NCI-H2081 treated with DMSO at 0.1 percent for 48 hours (cell line): ENCODE results near the gene SLC38A3.
"Not testable (repeated sequence)": the region's sequence is repeated elsewhere in the genome, so short reads cannot be mapped to it uniquely, and the experiment has no call there.

ENCODE experiments used
- DNase-seq: peaks from one replicate; lab custom pipeline; 2025; lab: John Stamatoyannopoulos, UW

The SLC38A3 gene

GRCh38 chr3:50235716-50236483 lies 30.8 kb downstream of the SLC38A3 start, which contains the start of gene GNAI2:
Gene GNAI2, plus strand, starts transcription at chr3:50236204. Its CDS starts 132 bp downstream, at chr3:50236336.
- DNase-seq = peak; percentile 72

- DNase-seq = no peak
These were observed 31.5 kb downstream of the SLC38A3 start for GRCh38 chr3:50236484-50237132.

- DNase-seq = no peak
These were observed 32.1 kb downstream of the SLC38A3 start for GRCh38 chr3:50237133-50237651.

- DNase-seq = no peak
These were observed 32.9 kb downstream of the SLC38A3 start for GRCh38 chr3:50237754-50238548.

GRCh38 chr3:50238549-50239026 lies 33.5 kb downstream of the SLC38A3 start:
- DNase-seq = no peak

GRCh38 chr3:50239649-50240048 lies 34.6 kb downstream of the SLC38A3 start:
- DNase-seq = no peak

- no peak for DNase-seq
These were observed 36.1 kb downstream of the SLC38A3 start for GRCh38 chr3:50241163-50241562.

- DNase-seq = no peak
These were observed 36.8 kb downstream of the SLC38A3 start for GRCh38 chr3:50241713-50242380.

GRCh38 chr3:50242381-50242770 lies 37.3 kb downstream of the SLC38A3 start:
- DNase-seq = no peak

GRCh38 chr3:50242851-50243542 lies 37.9 kb downstream of the SLC38A3 start:
- no peak for DNase-seq

- DNase-seq = no peak
These were observed 38.4 kb downstream of the SLC38A3 start for GRCh38 chr3:50243543-50243895.

GRCh38 chr3:50244813-50245212 lies 39.7 kb downstream of the SLC38A3 start:
- DNase-seq = not testable (repeated sequence)

- DNase-seq = no peak
These were observed 40.2 kb downstream of the SLC38A3 start for GRCh38 chr3:50245251-50245745.

- no peak for DNase-seq
These were observed 40.9 kb downstream of the SLC38A3 start for GRCh38 chr3:50245831-50246516.

GRCh38 chr3:50246517-50246954 lies 41.5 kb downstream of the SLC38A3 start:
- DNase-seq = no peak

GRCh38 chr3:50248387-50248786 lies 43.3 kb downstream of the SLC38A3 start:
- no peak for DNase-seq

- no peak for DNase-seq
These were observed 44.4 kb downstream of the SLC38A3 start for GRCh38 chr3:50249457-50249856.

GRCh38 chr3:50250514-50250913 lies 45.4 kb downstream of the SLC38A3 start:
- DNase-seq = no peak

- no peak for DNase-seq
These were observed 46.1 kb downstream of the SLC38A3 start for GRCh38 chr3:50251220-50251619.

- DNase-seq = no peak
These were observed 49.6 kb downstream of the SLC38A3 start for GRCh38 chr3:50254577-50255250.
